HUES64 (cell line): ENCODE results near the gene KDM4F.
"Not testable (repeated sequence)": the region's sequence is repeated elsewhere in the genome, so short reads cannot be mapped to it uniquely, and the experiment has no call there.

ENCODE experiments used
- H3K27ac ChIP-seq: 2 replicates; pipeline ENCODE4 v1.7.0; 2013; ENCODE audit warnings: low read depth, low read length, inconsistent platforms
- H3K27me3 ChIP-seq: 2 replicates; pipeline ENCODE4 v1.6.1; 2013; ENCODE audit warnings: mild to moderate bottlenecking, low read length; ENCODE audit not compliant: insufficient read depth
- H3K36me3 ChIP-seq: 2 replicates; pipeline ENCODE4 v1.6.1; 2013; ENCODE audit warnings: mild to moderate bottlenecking, low read length; ENCODE audit not compliant: insufficient read depth
- H3K4me1 ChIP-seq: 2 replicates; pipeline ENCODE4 v1.6.1; 2013; ENCODE audit warnings: mild to moderate bottlenecking, low read length, moderate library complexity; ENCODE audit not compliant: insufficient read depth
- H3K4me3 ChIP-seq: 2 replicates; pipeline ENCODE4 v1.5.1; 2013; ENCODE audit warnings: mild to moderate bottlenecking, low read length, moderate library complexity
- H3K9ac ChIP-seq: 2 replicates; pipeline ENCODE4 v1.6.1; 2013; ENCODE audit warnings: mild to moderate bottlenecking, low read depth, low read length
- H3K9me3 ChIP-seq: 2 replicates; pipeline ENCODE4 v1.6.1; 2013; ENCODE audit warnings: low read depth, low read length; ENCODE audit not compliant: insufficient read depth
- WGBS: fragments of 150-250, 120-280 bp; methylation state at CpG from one replicate; pipeline ENCODE4 v1.1.7; 2013; ENCODE audit warnings: missing lambda C conversion rate; 5-methylcytosine and 5-hydroxymethylcytosine counted together

The KDM4F gene

GRCh38 chr11:95037356-95038035, 11.7 kb upstream of the KDM4F start:
- not testable (repeated sequence) for H3K9me3 ChIP-seq, H3K27ac ChIP-seq, H3K4me1 ChIP-seq, H3K4me3 ChIP-seq, H3K36me3 ChIP-seq, H3K9ac ChIP-seq, H3K27me3 ChIP-seq
- 96% methylated on average over 71 of the region's 71 CpGs for WGBS

- WGBS: no CpG with 5 or more reads among the region's 1 CpG
- Histone ChIP-seq H3K9me3 (no peaks in the 10 kb centered on the region), H3K27me3 (no peaks in the 10 kb centered on the region), H3K9ac (no peak overlapping the region), H3K36me3 (no peaks in the 10 kb centered on the region), H3K4me1 (no peaks in the 10 kb centered on the region), H3K27ac (no peak overlapping the region), H3K4me3 (no peak overlapping the region)
These were observed 7.0 kb upstream of the KDM4F start for GRCh38 chr11:95042239-95042638.

- Histone ChIP-seq H3K9me3 (no peaks in the 10 kb centered on the region), H3K9ac (no peak overlapping the region), H3K27ac (no peak overlapping the region), H3K27me3 (no peaks in the 10 kb centered on the region), H3K36me3 (no peaks in the 10 kb centered on the region), H3K4me1 (no peaks in the 10 kb centered on the region), H3K4me3 (no peak overlapping the region)
- WGBS: 87% methylated on average over 3 of the region's 3 CpGs
These were observed 6.3 kb upstream of the KDM4F start for GRCh38 chr11:95042906-95043305.

- Histone ChIP-seq H3K27me3 (no peaks in the 10 kb centered on the region), H3K4me3 (no peak overlapping the region), H3K9ac (no peak overlapping the region), H3K27ac (no peak overlapping the region), H3K4me1 (no peaks in the 10 kb centered on the region), H3K9me3 (no peaks in the 10 kb centered on the region), H3K36me3 (no peaks in the 10 kb centered on the region)
- WGBS: 92% methylated on average over 4 of the region's 4 CpGs
These were observed 5.2 kb upstream of the KDM4F start for GRCh38 chr11:95044010-95044409.

GRCh38 chr11:95045812-95046211, 3.4 kb upstream of the KDM4F start:
- H3K27me3 ChIP-seq: no peaks in the 10 kb centered on the region
- H3K4me1 ChIP-seq: no peaks in the 10 kb centered on the region
- no peaks in the 10 kb centered on the region for H3K36me3 ChIP-seq
- H3K27ac ChIP-seq: no peak overlapping the region
- no peak overlapping the region for H3K9ac ChIP-seq
- no peak overlapping the region for H3K4me3 ChIP-seq
- H3K9me3 ChIP-seq: no peaks in the 10 kb centered on the region

- Histone ChIP-seq H3K9ac (no peak overlapping the region), H3K9me3 (no peaks in the 10 kb centered on the region), H3K4me1 (no peaks in the 10 kb centered on the region), H3K27me3 (no peaks in the 10 kb centered on the region), H3K36me3 (no peaks in the 10 kb centered on the region), H3K27ac (no peak overlapping the region), H3K4me3 (no peak overlapping the region)
- WGBS: 94% methylated on average over 22 of the region's 22 CpGs
These were observed 1.5 kb downstream of the KDM4F start for GRCh38 chr11:95050595-95051202.

GRCh38 chr11:95054356-95054755, 5.1 kb downstream of the KDM4F start:
- no peaks in the 10 kb centered on the region for H3K9me3 ChIP-seq
- no peak overlapping the region for H3K9ac ChIP-seq
- no peak overlapping the region for H3K4me3 ChIP-seq
- H3K27me3 ChIP-seq: peaks cover 3% of the 10 kb centered on the region; the same call in 1 of the 2 replicates
- H3K4me1 ChIP-seq: no peaks in the 10 kb centered on the region
- H3K27ac ChIP-seq: no peak overlapping the region
- WGBS: 86% methylated on average over 2 of the region's 2 CpGs
- no peaks in the 10 kb centered on the region for H3K36me3 ChIP-seq

GRCh38 chr11:95055283-95055897, 6.2 kb downstream of the KDM4F start:
- Histone ChIP-seq H3K36me3 (no peaks in the 10 kb centered on the region), H3K27me3 (peaks cover 8% of the 10 kb centered on the region), H3K9me3 (no peaks in the 10 kb centered on the region), H3K27ac (no peak overlapping the region), H3K9ac (no peak overlapping the region), H3K4me3 (no peak overlapping the region), H3K4me1 (no peaks in the 10 kb centered on the region)
- WGBS: 46% methylated on average over 2 of the region's 2 CpGs

- H3K9ac ChIP-seq: no peak overlapping the region
These were observed 8.7 kb downstream of the KDM4F start for GRCh38 chr11:95057959-95058358.

GRCh38 chr11:95058621-95059020, 9.4 kb downstream of the KDM4F start:
- Histone ChIP-seq H3K36me3 (no peaks in the 10 kb centered on the region), H3K4me3 (no peak overlapping the region), H3K9me3 (no peaks in the 10 kb centered on the region), H3K27me3 (peaks cover 18% of the 10 kb centered on the region), H3K4me1 (no peaks in the 10 kb centered on the region), H3K9ac (no peak overlapping the region), H3K27ac (no peak overlapping the region)
- 91% methylated on average over 1 of the region's 1 CpG for WGBS

More at GRCh38 chr11:95057959-95058358, 8.7 kb downstream of the KDM4F start:
- Histone ChIP-seq H3K9me3 (no peaks in the 10 kb centered on the region), H3K27ac (no peak overlapping the region), H3K27me3 (peaks cover 18% of the 10 kb centered on the region), H3K4me3 (no peak overlapping the region), H3K4me1 (no peaks in the 10 kb centered on the region), H3K36me3 (no peaks in the 10 kb centered on the region)
- 91% methylated on average over 8 of the region's 8 CpGs for WGBS

GRCh38 chr11:95059046-95059445, 9.8 kb downstream of the KDM4F start:
- no peak overlapping the region for H3K9ac ChIP-seq
- 85% methylated on average over 6 of the region's 6 CpGs for WGBS
- no peak overlapping the region for H3K4me3 ChIP-seq
- peaks cover 18% of the 10 kb centered on the region for H3K27me3 ChIP-seq
- H3K36me3 ChIP-seq: no peaks in the 10 kb centered on the region
- no peaks in the 10 kb centered on the region for H3K4me1 ChIP-seq
- H3K9me3 ChIP-seq: no peaks in the 10 kb centered on the region
- H3K27ac ChIP-seq: no peak overlapping the region
